ENCODE data around the gene HSPBP1. TPM values are rescaled to one million over a fixed set of nuclear protein-coding genes. Genes with fewer than 3 reads are reported as not detected.

HSPBP1 gene
- total and polyA plus RNA-seq, 9 of the 15 experiments (the other 6 are each of a cell fraction or from before 2014, with no cell fraction given): 0.83 to 81.3 (median 21.8) TPM

- Histone ChIP-seq H3K4me2 (ENCODE audit: insufficient read depth, low read length) (peak within 1 kb of the TSS; percentile 61), H3K9me1 (ENCODE audit: control insufficient read depth, insufficient read depth, low read length) (no peaks in the 10 kb centered on the region), H3K9ac (ENCODE audit: insufficient read depth in 1 of 2, low read depth in 2 of 2, low read length in 2 of 2) (peak within 1 kb of the TSS; percentile 65 to 88; a peak in 3 of 4 replicates), H2AFZ (ENCODE audit: low read depth, low read length) (peak within 1 kb of the TSS; percentile 100), H3K79me2 (ENCODE audit: control insufficient read depth, insufficient read depth, low read length) (no peaks in the 10 kb centered on the region), H3K4me1 (replicated peaks in 1 of 2; ENCODE audit: control insufficient read depth in 2 of 2, insufficient read depth in 2 of 2, low read length in 2 of 2) (peaks cover 11 to 41% of the 10 kb centered on the region in 2 experiments; a peak in 4 of 5 replicates), H3K36me3 (ENCODE audit: control insufficient read depth, insufficient read depth, low read length) (no peaks in the 10 kb centered on the region), H3K27ac (ENCODE audit: extremely low read depth, low read depth, low read length) (peak within 1 kb of the TSS; percentile 81), H3K27me3 (ENCODE audit: control insufficient read depth in 2 of 2, insufficient read depth in 2 of 2, low read length in 2 of 2) (no peaks in the 10 kb centered on the region), H3K4me3 (no peak within 1 kb of the TSS), H3K9me3 (replicated peaks; ENCODE audit: control insufficient read depth, insufficient read depth, low read depth, low read length) (no peaks in the 10 kb centered on the region), H4K20me1 (replicated peaks; ENCODE audit: control insufficient read depth, insufficient read depth, low read length) (no peaks in the 10 kb centered on the region)
- in situ Hi-C loops (cut with MboI) (no loop called here), intact Hi-C loops (cut with micrococcal nuclease) (no loop called here)
- DNase-seq (ENCODE audit: extremely low read depth in 1 of 4, low spot score in 3 of 4) (peak; percentile 54 to 61 (median 57)), ATAC-seq (peak; percentile 79), FAIRE-seq (no peak)
- 27% methylated on average over 10 of the region's 14 CpGs for WGBS (ENCODE audit: insufficient coverage, low coverage, missing lambda C conversion rate)
- BruUV-seq (replicated peaks): no TSS peak
- CTCF ChIA-PET (ENCODE audit: low intra/inter-chr PET ratio): no interaction called here
- POLR2A ChIA-PET: interaction anchor here (0.8 to 1.1 kb wide), 4 partner anchors 11 to 135 kb away, joined by 3 to 4 read pairs (median 4); no protein-coding TSS in a partner anchor
- TF ChIP-seq BACH1 (tag; IDR thresholded peaks at IDR 0.05): peak; percentile 63; the same call in 1 of the 2 replicates
- TF ChIP-seq ZFP36 (IDR thresholded peaks at IDR 0.05; ENCODE audit: low read depth, low read length, partially characterized antibody): no peak
- TF ChIP-seq ZNF592 (IDR thresholded peaks at IDR 0.05): peak; percentile 83
- no peak for TF ChIP-seq ZNF280A (IDR thresholded peaks at IDR 0.05; ENCODE audit: low read depth, partially characterized antibody)
- TF ChIP-seq RAD51 (IDR thresholded peaks at IDR 0.05; ENCODE audit: borderline replicate concordance, low read depth): no peak
- TF ChIP-seq SUPT5H (IDR thresholded peaks at IDR 0.05): peak; percentile 34
- peak; percentile 20; the same call in 1 of the 2 replicates for TF ChIP-seq SPI1 (IDR thresholded peaks at IDR 0.05; ENCODE audit: borderline replicate concordance, low read depth, low read length)
- no peak for TF ChIP-seq RBM25 (IDR thresholded peaks at IDR 0.05; ENCODE audit: low read depth, low read length, severe bottlenecking)
- no peak for TF ChIP-seq RFX1 (IDR thresholded peaks at IDR 0.05)
- TF ChIP-seq FOXA1 (IDR thresholded peaks at IDR 0.05; ENCODE audit: borderline replicate concordance): no peak
- peak; percentile 98 for TF ChIP-seq MAFG (tag; conservative IDR thresholded peaks at IDR 0.05)
- TF ChIP-seq ARNT (IDR thresholded peaks at IDR 0.05): no peak
- no peak for TF ChIP-seq MNT (conservative IDR thresholded peaks at IDR 0.05)
- TF ChIP-seq PYGO2 (tag; IDR thresholded peaks at IDR 0.05): no peak
Observed at GRCh38 chr19:55325172-55325571, 45.3 kb upstream of the HSPBP1 start, which contains the start of gene TMEM150B. Gene TMEM150B, minus strand, starts transcription at chr19:55325341. Its CDS starts 4,305 bp downstream, at chr19:55321036.
